ENCODE data around the gene AMFR. TPM values are rescaled to one million over a fixed set of nuclear protein-coding genes. Genes with fewer than 3 reads are reported as not detected.

The AMFR gene
- total RNA-seq, 1 donor from 2014 or later, result 112 TPM

DNA sequence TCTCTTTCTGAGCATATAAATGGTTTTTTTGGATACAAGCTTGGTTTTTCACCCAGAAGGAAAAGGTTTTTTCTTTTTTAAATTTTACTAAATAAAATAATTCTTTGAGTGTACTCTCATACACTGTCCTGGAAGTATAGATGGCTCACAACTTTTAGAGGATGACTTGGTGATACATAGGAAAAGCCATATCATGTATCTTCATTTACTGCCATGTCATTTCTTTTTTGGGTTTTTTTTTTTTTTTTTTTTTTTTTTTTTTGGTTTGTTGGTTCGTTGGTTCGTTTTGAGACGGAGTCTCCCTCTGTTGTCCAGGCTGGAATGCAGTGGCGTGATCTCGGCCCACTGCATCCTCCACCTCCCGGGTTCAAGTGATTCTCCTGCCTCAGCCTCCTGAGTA lies 37.8 kb upstream of the AMFR start:
- Histone ChIP-seq H3K27ac (no peak overlapping the region), H3K4me1 (no peaks in the 10 kb centered on the region), H3K4me3 (no peak overlapping the region), H3K36me3 (peaks cover 67 to 68% of the 10 kb centered on the region in 2 donors), H3K27me3 (no peaks in the 10 kb centered on the region), H3K9me3 (no peaks in the 10 kb centered on the region)
- DNase-seq (ENCODE audit: low spot score in 2 of 2), result no peak
- intact Hi-C loops (cut with DNase I), result no loop called here
- TF ChIP-seq, protein P1, sequence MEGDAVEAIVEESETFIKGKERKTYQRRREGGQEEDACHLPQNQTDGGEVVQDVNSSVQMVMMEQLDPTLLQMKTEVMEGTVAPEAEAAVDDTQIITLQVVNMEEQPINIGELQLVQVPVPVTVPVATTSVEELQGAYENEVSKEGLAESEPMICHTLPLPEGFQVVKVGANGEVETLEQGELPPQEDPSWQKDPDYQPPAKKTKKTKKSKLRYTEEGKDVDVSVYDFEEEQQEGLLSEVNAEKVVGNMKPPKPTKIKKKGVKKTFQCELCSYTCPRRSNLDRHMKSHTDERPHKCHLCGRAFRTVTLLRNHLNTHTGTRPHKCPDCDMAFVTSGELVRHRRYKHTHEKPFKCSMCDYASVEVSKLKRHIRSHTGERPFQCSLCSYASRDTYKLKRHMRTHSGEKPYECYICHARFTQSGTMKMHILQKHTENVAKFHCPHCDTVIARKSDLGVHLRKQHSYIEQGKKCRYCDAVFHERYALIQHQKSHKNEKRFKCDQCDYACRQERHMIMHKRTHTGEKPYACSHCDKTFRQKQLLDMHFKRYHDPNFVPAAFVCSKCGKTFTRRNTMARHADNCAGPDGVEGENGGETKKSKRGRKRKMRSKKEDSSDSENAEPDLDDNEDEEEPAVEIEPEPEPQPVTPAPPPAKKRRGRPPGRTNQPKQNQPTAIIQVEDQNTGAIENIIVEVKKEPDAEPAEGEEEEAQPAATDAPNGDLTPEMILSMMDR (IDR thresholded peaks at IDR 0.05), result no peak

DNA sequence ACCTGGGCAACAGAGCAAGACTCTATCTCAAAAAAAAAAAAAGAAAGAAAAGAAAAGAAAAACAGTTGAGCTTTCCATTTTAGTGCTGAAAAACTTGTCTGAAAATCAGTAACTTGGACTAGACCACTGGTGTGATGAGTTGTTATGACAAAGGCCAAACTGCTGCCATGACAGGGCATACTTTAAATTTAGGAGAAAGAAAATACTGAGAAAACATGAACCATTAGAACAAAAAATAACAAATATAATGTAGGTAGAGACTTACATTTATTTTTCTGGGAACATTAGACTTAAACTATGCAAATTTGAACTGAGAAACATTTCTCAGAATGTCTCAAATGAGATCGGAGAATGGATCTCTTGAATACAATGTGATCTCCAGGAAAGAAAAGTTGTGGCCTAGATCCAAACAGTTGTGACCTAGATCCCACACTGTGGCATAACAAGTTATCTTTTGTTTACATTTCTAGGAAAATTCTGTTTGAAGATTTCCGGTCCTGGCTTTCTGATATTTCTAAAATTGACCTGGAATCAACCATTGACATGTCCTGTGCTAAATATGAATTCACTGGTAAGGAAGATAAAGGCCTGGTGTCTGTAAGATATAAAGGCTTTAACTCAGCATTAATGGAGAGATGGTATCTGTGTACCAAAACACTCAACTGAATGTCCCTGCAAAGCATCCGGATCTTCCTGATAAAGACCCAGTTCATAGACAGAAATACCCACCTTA lies 36.9 kb upstream of the AMFR start:
- Histone ChIP-seq H3K36me3 (peaks cover 66 to 68% of the 10 kb centered on the region in 2 donors), H3K27ac (no peak overlapping the region), H3K4me1 (no peaks in the 10 kb centered on the region), H3K9me3 (no peaks in the 10 kb centered on the region), H3K4me3 (no peak overlapping the region), H3K27me3 (no peaks in the 10 kb centered on the region)
- intact Hi-C loops (cut with DNase I), result no loop called here
- TF ChIP-seq, protein P1 (IDR thresholded peaks at IDR 0.05), result no peak
- DNase-seq (ENCODE audit: low spot score in 2 of 2), result no peak

DNA sequence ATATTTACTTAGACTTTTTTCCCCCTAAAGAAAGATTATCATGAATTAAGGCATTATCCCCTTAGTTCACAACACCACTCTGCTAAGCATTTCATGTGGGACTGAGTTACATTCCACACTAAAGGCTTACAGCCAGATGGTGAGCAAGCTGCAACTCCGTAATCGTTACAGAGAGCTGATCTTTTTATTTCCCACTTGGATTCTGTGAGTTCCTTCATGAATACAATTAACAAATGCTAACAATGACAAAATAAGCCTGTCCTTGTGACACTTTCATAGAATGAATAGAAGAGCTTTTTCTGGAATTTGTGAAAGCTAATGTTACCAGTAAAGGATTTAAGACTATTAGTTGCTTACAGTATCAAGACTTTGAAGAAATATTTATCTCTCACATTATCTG lies 34.8 kb upstream of the AMFR start:
- H3K4me3 ChIP-seq, result no peak overlapping the region
- H3K4me1 ChIP-seq, result no peaks in the 10 kb centered on the region
- no peak overlapping the region for H3K27ac ChIP-seq
- H3K36me3 ChIP-seq, result peaks cover 65% of the 10 kb centered on the region in 2 donors
- no peak for DNase-seq (ENCODE audit: low spot score in 2 of 2)
- H3K27me3 ChIP-seq, result no peaks in the 10 kb centered on the region
- no peaks in the 10 kb centered on the region for H3K9me3 ChIP-seq
- TF ChIP-seq, protein P1 (IDR thresholded peaks at IDR 0.05), result no peak
- intact Hi-C loops (cut with DNase I), result no loop called here

DNA sequence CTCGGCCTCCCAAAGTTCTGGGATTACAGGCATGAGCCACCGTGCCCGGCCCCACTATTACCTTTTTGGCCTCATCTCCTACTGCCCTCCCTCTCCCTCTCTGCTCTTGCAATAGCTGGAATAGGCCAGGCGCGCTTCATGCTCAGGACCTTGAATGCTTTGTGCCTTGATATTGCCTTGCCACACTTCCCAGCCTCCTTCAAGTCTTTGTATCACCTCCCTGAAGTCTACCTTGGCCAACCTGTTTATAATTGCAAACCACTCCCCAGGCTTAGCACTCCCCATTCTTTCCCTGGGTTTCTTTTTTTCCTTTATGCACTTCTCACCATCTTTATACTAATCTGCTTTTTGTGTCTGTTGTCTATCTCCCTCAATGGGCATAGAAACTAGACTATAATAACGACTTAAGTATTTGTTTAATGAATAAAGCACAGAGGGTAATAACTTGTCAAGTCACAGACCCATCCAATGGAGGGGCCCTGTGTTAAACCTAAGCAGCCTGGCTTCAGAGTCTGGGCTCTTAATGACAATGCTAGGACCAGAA lies 32.7 kb upstream of the AMFR start:
- Histone ChIP-seq H3K9me3 (no peaks in the 10 kb centered on the region), H3K36me3 (peaks cover 64 to 69% of the 10 kb centered on the region in 2 donors), H3K27me3 (no peaks in the 10 kb centered on the region), H3K27ac (no peak overlapping the region), H3K4me3 (no peak overlapping the region), H3K4me1 (peaks cover 0 to 4% of the 10 kb centered on the region in 2 donors)
- intact Hi-C loops (cut with DNase I), result no loop called here
- TF ChIP-seq, protein P1 (IDR thresholded peaks at IDR 0.05), result no peak
- DNase-seq (ENCODE audit: low spot score in 2 of 2), result no peak

DNA sequence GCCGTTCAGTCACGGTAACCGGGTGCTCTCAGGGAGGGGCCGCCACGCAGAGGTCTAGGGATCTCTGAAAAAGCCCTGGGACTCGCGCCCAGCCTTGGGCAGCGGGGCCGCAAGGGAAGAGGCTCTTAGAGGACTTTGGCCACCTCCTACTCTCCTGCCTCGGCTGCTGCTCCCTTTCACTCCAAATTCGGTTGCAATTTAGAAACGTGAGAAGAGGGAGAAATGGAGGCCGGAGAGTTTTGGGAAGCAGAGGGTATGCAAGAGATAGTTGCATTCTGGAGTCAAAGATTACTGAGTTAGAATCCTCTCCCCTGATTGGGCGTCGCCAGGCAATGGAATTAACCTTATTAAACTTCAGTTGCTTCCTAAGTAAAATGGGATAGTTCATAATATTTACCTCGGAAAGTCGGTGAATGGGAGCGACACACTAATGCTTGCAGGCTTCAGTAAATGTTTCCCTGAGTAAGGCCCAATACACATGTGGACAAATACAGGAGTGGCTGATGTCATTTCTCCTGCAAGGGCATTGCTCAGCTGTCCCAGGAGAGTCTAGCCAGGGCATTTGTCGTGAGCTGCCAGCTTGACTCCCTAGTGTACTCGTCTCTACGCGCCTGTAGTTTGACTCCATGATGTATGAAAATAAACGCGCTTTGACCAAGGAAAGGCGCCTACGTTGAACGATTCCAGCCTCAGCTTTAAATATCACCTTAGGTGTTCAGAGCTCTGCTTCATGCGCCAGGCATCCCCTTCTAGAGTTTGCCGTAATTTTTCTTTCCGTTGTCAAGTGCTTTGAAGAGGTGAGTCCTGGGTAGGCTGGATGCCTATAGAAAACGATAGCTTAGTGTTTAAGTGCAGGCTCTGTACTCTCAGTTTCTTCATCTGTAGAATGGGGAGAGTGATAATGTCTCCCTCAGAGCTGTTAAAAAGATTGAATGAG lies 26.7 kb upstream of the AMFR start:
- intact Hi-C loops (cut with DNase I), result loop anchor here (2.0 to 5.0 kb wide), 2 partner anchors 27 to 155 kb away; partner anchors contain the start of genes AMFR and MT2A
- peak overlapping the region; percentile 86 to 90 for H3K4me3 ChIP-seq
- peaks cover 23 to 26% of the 10 kb centered on the region in 2 donors for H3K4me1 ChIP-seq
- H3K36me3 ChIP-seq, result peaks cover 29 to 39% of the 10 kb centered on the region in 2 donors
- H3K9me3 ChIP-seq, result no peaks in the 10 kb centered on the region
- TF ChIP-seq, protein P1 (IDR thresholded peaks at IDR 0.05), result no peak
- DNase-seq (ENCODE audit: low spot score in 2 of 2), result peak in 1 of 2 donors; percentile 81
- no peaks in the 10 kb centered on the region for H3K27me3 ChIP-seq
- H3K27ac ChIP-seq, result peak overlapping the region; percentile 84 to 92
